GM23338 (cell line): Measurements from ENCODE around the gene SERP1. TPM values are rescaled to one million over a fixed set of nuclear protein-coding genes. Genes with fewer than 3 reads are reported as not detected.

Experiments used
- ATAC-seq: fragments of 200-7000 bp; cut with Tn5 transposase; 3 replicates; pipeline ENCODE4 v1.9.1; 2020
- DNase-seq: peaks from one replicate; pipeline ENCODE4 v3.0.0-alpha.2; 2015; ENCODE audit warnings: low spot score
- H2AFZ ChIP-seq: fragments of 200-600 bp; sonication (generic); 2 replicates; pipeline ENCODE4 v1.8.0; 2016; ENCODE audit warnings: antibody characterized with exemption, mild to moderate bottlenecking, moderate library complexity
- H3F3A ChIP-seq: fragments of 200-600 bp; sonication (generic); replicated peaks from 2 replicates; pipeline ENCODE4 v1.8.0; 2017; ENCODE audit warnings: antibody characterized with exemption, mixed run types, low read depth
- H3K27ac ChIP-seq: fragments of 200-600 bp; sonication (generic); 2 replicates; pipeline ENCODE4 v1.6.1; 2016; ENCODE audit warnings: low read depth
- H3K27me3 ChIP-seq: fragments of 200-600 bp; sonication (generic); 2 replicates; pipeline ENCODE4 v1.8.0; 2016; ENCODE audit warnings: mild to moderate bottlenecking, mixed run types, moderate library complexity; ENCODE audit not compliant: insufficient read depth
- H3K36me3 ChIP-seq: fragments of 200-600 bp; sonication (generic); 2 replicates; pipeline ENCODE4 v1.8.0; 2016; ENCODE audit warnings: mild to moderate bottlenecking; ENCODE audit not compliant: insufficient read depth
- H3K4me1 ChIP-seq: fragments of 200-600 bp; sonication (generic); 2 replicates; pipeline ENCODE4 v1.8.0; 2016; ENCODE audit warnings: mild to moderate bottlenecking, moderate library complexity; ENCODE audit not compliant: insufficient read depth
- H3K4me2 ChIP-seq: fragments of 200-600 bp; sonication (generic); 2 replicates; pipeline ENCODE4 v1.7.1; 2017; ENCODE audit warnings: mixed run types
- H3K4me3 ChIP-seq: fragments of 200-600 bp; sonication (generic); 2 replicates; pipeline ENCODE4 v1.6.1; 2016; ENCODE audit warnings: mixed run types
- H3K79me2 ChIP-seq: fragments of 200-600 bp; sonication (generic); replicated peaks from 2 replicates; pipeline ENCODE4 v1.8.0; 2017; ENCODE audit warnings: mild to moderate bottlenecking; ENCODE audit not compliant: insufficient read depth
- H3K9me2 ChIP-seq: fragments of 200-600 bp; sonication (generic); 2 replicates; pipeline ENCODE4 v1.8.0; 2017; ENCODE audit not compliant: insufficient read depth
- H4K20me1 ChIP-seq: fragments of 200-600 bp; sonication (generic); replicated peaks from 2 replicates; pipeline ENCODE4 v1.8.0; 2017; ENCODE audit warnings: mild to moderate bottlenecking; ENCODE audit not compliant: insufficient read depth
- H3K27ac Mint-ChIP-seq: 2 replicates; pipeline ENCODE4 v1.8.0; 2020; ENCODE audit warnings: inconsistent platforms, mild to moderate bottlenecking, moderate library complexity, mixed read lengths
- H3K27me3 Mint-ChIP-seq: 3 replicates; pipeline ENCODE4 v1.8.0; 2022; ENCODE audit warnings: low read depth, mild to moderate bottlenecking, moderate library complexity, mixed read lengths, inconsistent platforms; ENCODE audit not compliant: insufficient read depth, poor library complexity
- H3K36me3 Mint-ChIP-seq: 3 replicates; pipeline ENCODE4 v1.8.0; 2021; ENCODE audit warnings: low read depth, mild to moderate bottlenecking, inconsistent platforms, moderate library complexity, mixed read lengths
- H3K4me1 Mint-ChIP-seq: 3 replicates; pipeline ENCODE4 v1.8.0; 2020; ENCODE audit warnings: mild to moderate bottlenecking, inconsistent platforms, mixed read lengths
- H3K4me3 Mint-ChIP-seq: 3 replicates; pipeline ENCODE4 v1.8.0; 2021; ENCODE audit warnings: moderate library complexity, mild to moderate bottlenecking, inconsistent platforms, mixed read lengths
- H3K9me3 Mint-ChIP-seq: 3 replicates; pipeline ENCODE4 v1.8.0; 2020; ENCODE audit warnings: moderate library complexity, mild to moderate bottlenecking, inconsistent platforms, mixed read lengths
- CTCF ChIP-seq, 2 experiments: fragments of 200-600 bp in 1 of 2; sonication (generic) in 1 of 2; conservative IDR thresholded peaks; 2 replicates each; pipeline versions ENCODE4 v1.5.1 to v1.6.1; 2016 to 2017; ENCODE audit warnings: antibody characterized with exemption in 2 of 2, low read depth in 2 of 2, mild to moderate bottlenecking in 2 of 2, moderate library complexity in 1 of 2
- REST ChIP-seq: IDR thresholded peaks from one replicate; pipeline ENCODE4 v1.6.1; 2018; ENCODE audit warnings: antibody characterized with exemption; ENCODE audit not compliant: unreplicated experiment
- ZNF462 ChIP-seq: fragments of 250-450 bp; sonication (Bioruptor Pico); IDR thresholded peaks from 2 replicates; pipeline ENCODE4 v1.5.0; 2020; ENCODE audit warnings: mild to moderate bottlenecking, moderate library complexity
- polyA plus RNA-seq: library from polyadenylated mRNA; unstranded; fragments of >200 nt; fragmentation: Nextera tagmentation; extraction: Ambion mirVana; gene quantifications from 2 replicates; pipeline ENCODE4 v1.2.1, GENCODE V29; 2016
- total RNA-seq: library from RNA; depleted of rRNA; stranded (reverse); fragments of >200 nt; shearing (Covaris generic); gene quantifications from 2 replicates; pipeline ENCODE4 v1.2.3, GENCODE V29; 2014

The SERP1 gene
- total and polyA plus RNA-seq, 2 experiments from 2014 or later: 211 to 252 TPM

GRCh38 chr3:150521463-150521862 is 24.8 kb downstream of the SERP1 start:
- no peaks in the 10 kb centered on the region for H3F3A ChIP-seq
- no peaks in the 10 kb centered on the region for H3K79me2 ChIP-seq
- no peaks in the 10 kb centered on the region for H4K20me1 ChIP-seq
- no peaks in the 10 kb centered on the region; the same call in 1 of the 2 replicates for H3K36me3 ChIP-seq
- TF ChIP-seq CTCF (conservative IDR thresholded peaks at IDR 0.05; ENCODE audit: low read depth in 2 of 2) (peak; percentile 25 to 36), REST (no peak)
- Mint-ChIP-seq H3K4me3 (no peak overlapping the region), H3K27me3 (peaks cover under 1% of the 10 kb centered on the region), H3K36me3 (peaks cover 21% of the 10 kb centered on the region; the same call in 2 of the 3 replicates), H3K4me1 (peaks cover 5% of the 10 kb centered on the region), H3K9me3 (peaks cover 22% of the 10 kb centered on the region), H3K27ac (no peak overlapping the region)
- H3K9me2 ChIP-seq: no peaks in the 10 kb centered on the region
- ATAC-seq: peak; percentile 65
- H3K4me2 ChIP-seq: no peak overlapping the region
- no peaks in the 10 kb centered on the region for H3K4me1 ChIP-seq
- no peak overlapping the region for H3K4me3 ChIP-seq
- H3K27me3 ChIP-seq: no peaks in the 10 kb centered on the region
- no peak overlapping the region for H3K27ac ChIP-seq
- no peak for DNase-seq
- no peak overlapping the region; the same call in 1 of the 2 replicates for H2AFZ ChIP-seq

GRCh38 chr3:150520408-150520807 is 25.9 kb downstream of the SERP1 start:
- DNase-seq: no peak
- Histone ChIP-seq H3F3A (no peaks in the 10 kb centered on the region), H3K9me2 (no peaks in the 10 kb centered on the region), H3K79me2 (no peaks in the 10 kb centered on the region), H3K36me3 (no peaks in the 10 kb centered on the region; the same call in 1 of the 2 replicates), H3K4me2 (no peak overlapping the region), H2AFZ (0 out of 2 replicates have a peak overlapping the region, but pooled peaks have one; percentile 43), H4K20me1 (no peaks in the 10 kb centered on the region), H3K27me3 (no peaks in the 10 kb centered on the region), H3K27ac (no peak overlapping the region), H3K4me1 (no peaks in the 10 kb centered on the region), H3K4me3 (no peak overlapping the region)
- Mint-ChIP-seq H3K9me3 (peaks cover 24% of the 10 kb centered on the region), H3K36me3 (peaks cover 21% of the 10 kb centered on the region; the same call in 2 of the 3 replicates), H3K27ac (no peak overlapping the region; the same call in 1 of the 2 replicates), H3K27me3 (no peaks in the 10 kb centered on the region), H3K4me3 (no peak overlapping the region), H3K4me1 (peaks cover 5% of the 10 kb centered on the region)
- no peak for ATAC-seq
- TF ChIP-seq ZNF462 (no peak), REST (no peak)
